Measurements from ENCODE around the gene SPINT2.

GRCh38 chr19:38307597-38307996 lies 43.2 kb downstream of the SPINT2 start:
- TF ChIP-seq POLR2A (IDR thresholded peaks at IDR 0.05; ENCODE audit: low read length) (peak; percentile 30; the same call in 1 of the 2 replicates), SREBF2 (IDR thresholded peaks at IDR 0.05) (no peak), CTCF (IDR thresholded peaks at IDR 0.05) (no peak), SMC3 (IDR thresholded peaks at IDR 0.05) (no peak), CBX8 (IDR thresholded peaks at IDR 0.05) (no peak), RFX5 (IDR thresholded peaks at IDR 0.05) (no peak), HDAC2 (IDR thresholded peaks at IDR 0.05) (no peak), POLR2AphosphoS2 (conservative IDR thresholded peaks at IDR 0.05; ENCODE audit: low read length) (peak; percentile 72)
